Transverse colon (tissue), 4 donors: Measurements from ENCODE around the gene MMRN2.
"Not testable (repeated sequence)": the region's sequence is repeated elsewhere in the genome, so short reads cannot be mapped to it uniquely, and the experiment has no call there.

ENCODE experiments used
- EP300 ChIP-seq: sonication (generic); formaldehyde crosslinking; IDR thresholded peaks from one replicate; pipeline ENCODE4 v1.6.1; 2017; ENCODE audit warnings: antibody characterized with exemption, low read depth
- POLR2A ChIP-seq: fragments of 450-650 bp; IDR thresholded peaks from one replicate; pipeline ENCODE4 v1.6.1; 2016; ENCODE audit warnings: antibody characterized with exemption, mild to moderate bottlenecking, moderate library complexity
- POLR2AphosphoS5 ChIP-seq, 3 donors: sonication (generic); formaldehyde crosslinking; IDR thresholded peaks; one replicate each; pipeline ENCODE4 v1.6.1; 2016; ENCODE audit warnings: antibody characterized with exemption in 3 of 3
- TF ChIP-seq, protein P1 (sequence below), 5 experiments: fragments of 200-600 bp in 3 of 5; fragments of 450-650 bp in 2 of 5; sonication (generic) in 3 of 5; IDR thresholded peaks; 1 replicate in 2 of 5; 2 replicates in 3 of 5; pipeline ENCODE4 v1.5.1; 2016 to 2017; ENCODE audit warnings: antibody characterized with exemption in 5 of 5, inconsistent platforms in 3 of 5, mild to moderate bottlenecking in 2 of 5, moderate library complexity in 1 of 5

- TF ChIP-seq POLR2A; POLR2AphosphoS5 (IDR thresholded peaks at IDR 0.05); EP300: not testable (repeated sequence)
- TF ChIP-seq, protein P1, sequence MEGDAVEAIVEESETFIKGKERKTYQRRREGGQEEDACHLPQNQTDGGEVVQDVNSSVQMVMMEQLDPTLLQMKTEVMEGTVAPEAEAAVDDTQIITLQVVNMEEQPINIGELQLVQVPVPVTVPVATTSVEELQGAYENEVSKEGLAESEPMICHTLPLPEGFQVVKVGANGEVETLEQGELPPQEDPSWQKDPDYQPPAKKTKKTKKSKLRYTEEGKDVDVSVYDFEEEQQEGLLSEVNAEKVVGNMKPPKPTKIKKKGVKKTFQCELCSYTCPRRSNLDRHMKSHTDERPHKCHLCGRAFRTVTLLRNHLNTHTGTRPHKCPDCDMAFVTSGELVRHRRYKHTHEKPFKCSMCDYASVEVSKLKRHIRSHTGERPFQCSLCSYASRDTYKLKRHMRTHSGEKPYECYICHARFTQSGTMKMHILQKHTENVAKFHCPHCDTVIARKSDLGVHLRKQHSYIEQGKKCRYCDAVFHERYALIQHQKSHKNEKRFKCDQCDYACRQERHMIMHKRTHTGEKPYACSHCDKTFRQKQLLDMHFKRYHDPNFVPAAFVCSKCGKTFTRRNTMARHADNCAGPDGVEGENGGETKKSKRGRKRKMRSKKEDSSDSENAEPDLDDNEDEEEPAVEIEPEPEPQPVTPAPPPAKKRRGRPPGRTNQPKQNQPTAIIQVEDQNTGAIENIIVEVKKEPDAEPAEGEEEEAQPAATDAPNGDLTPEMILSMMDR (IDR thresholded peaks at IDR 0.05) = not testable (repeated sequence)
These were observed 27.1 kb upstream of the MMRN2 start for GRCh38 chr10:86984498-86984897.
